HG03571 (cell line): Measurements from ENCODE around the gene TMEM62.

Source experiments
- ATAC-seq: cut with Tn5 transposase; IDR thresholded peaks from one replicate; pipeline ENCODE4 v1.9.1; 2021; ENCODE audit not compliant: unreplicated experiment

TMEM62 gene

GRCh38 chr15:43133430-43134156 lies at the start of gene TMEM62:
TMEM62 (plus strand) TSS chr15:43133586; CDS start chr15:43133803, 217 bp downstream.
- ATAC-seq = peak; percentile 87

- no peak for ATAC-seq
These were observed 47.5 kb upstream of the TMEM62 start for GRCh38 chr15:43085921-43086320.

GRCh38 chr15:43086551-43086950 lies 46.8 kb upstream of the TMEM62 start:
- no peak for ATAC-seq

GRCh38 chr15:43091859-43092258 lies 41.5 kb upstream of the TMEM62 start:
- no peak for ATAC-seq

- no peak for ATAC-seq
These were observed 40.4 kb upstream of the TMEM62 start for GRCh38 chr15:43093026-43093425.

GRCh38 chr15:43094416-43095030 lies 38.9 kb upstream of the TMEM62 start:
- no peak for ATAC-seq

GRCh38 chr15:43095243-43095642 lies 38.1 kb upstream of the TMEM62 start:
- ATAC-seq = no peak

GRCh38 chr15:43095708-43096347 lies 37.6 kb upstream of the TMEM62 start:
- no peak for ATAC-seq

GRCh38 chr15:43096411-43096810 lies 37.0 kb upstream of the TMEM62 start:
- ATAC-seq = no peak

- ATAC-seq = no peak
These were observed 34.1 kb upstream of the TMEM62 start for GRCh38 chr15:43099105-43099845.

GRCh38 chr15:43100971-43101370 lies 32.4 kb upstream of the TMEM62 start:
- no peak for ATAC-seq

- no peak for ATAC-seq
These were observed 31.2 kb upstream of the TMEM62 start for GRCh38 chr15:43102187-43102586.

- ATAC-seq = no peak
These were observed 29.5 kb upstream of the TMEM62 start for GRCh38 chr15:43103907-43104306.

- no peak for ATAC-seq
These were observed 29.0 kb upstream of the TMEM62 start for GRCh38 chr15:43104426-43104825.

GRCh38 chr15:43105077-43105736 lies 28.2 kb upstream of the TMEM62 start:
- ATAC-seq = peak; percentile 25

GRCh38 chr15:43105778-43106485 lies 27.5 kb upstream of the TMEM62 start, which contains the start of gene UBR1:
UBR1 (minus strand) TSS chr15:43106038; CDS start chr15:43106022, 16 bp downstream.
- ATAC-seq = peak; percentile 77

- no peak for ATAC-seq
These were observed 26.9 kb upstream of the TMEM62 start for GRCh38 chr15:43106486-43106829.

GRCh38 chr15:43107751-43108150 lies 25.6 kb upstream of the TMEM62 start:
- ATAC-seq = no peak

- no peak for ATAC-seq
These were observed 22.0 kb upstream of the TMEM62 start for GRCh38 chr15:43111354-43111753.

- ATAC-seq = no peak
These were observed 15.1 kb upstream of the TMEM62 start for GRCh38 chr15:43118286-43118685.
